GM19023 (cell line): Measurements from ENCODE around the gene DNAJC1.
A peak's percentile ranks its signal among the peaks of the same experiment; 100 is the strongest.

ENCODE experiments used
- ATAC-seq: cut with Tn5 transposase; IDR thresholded peaks from one replicate; pipeline ENCODE4 v1.9.1; 2021; ENCODE audit warnings: mild to moderate bottlenecking, moderate library complexity; ENCODE audit not compliant: unreplicated experiment

The DNAJC1 gene

DNA sequence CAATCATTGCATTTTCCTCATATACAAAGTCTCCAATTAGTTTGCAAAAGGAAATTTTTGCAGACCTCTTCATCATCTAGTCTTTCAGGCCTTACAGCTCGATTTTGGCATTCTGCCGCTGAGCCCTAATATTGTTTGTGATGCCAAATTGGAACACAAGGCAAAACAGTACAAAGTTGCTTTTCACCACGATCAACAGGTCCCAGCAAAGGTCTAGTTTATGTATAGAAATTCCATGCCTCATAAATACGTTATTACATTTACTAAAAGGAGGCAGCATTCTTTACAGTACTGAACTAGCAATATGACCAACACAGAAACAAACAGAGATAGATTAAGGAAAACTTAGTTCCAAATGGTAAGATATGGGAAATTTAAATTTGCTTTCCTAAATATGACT is 7.0 kb upstream of the DNAJC1 start:
- no peak for ATAC-seq

DNA sequence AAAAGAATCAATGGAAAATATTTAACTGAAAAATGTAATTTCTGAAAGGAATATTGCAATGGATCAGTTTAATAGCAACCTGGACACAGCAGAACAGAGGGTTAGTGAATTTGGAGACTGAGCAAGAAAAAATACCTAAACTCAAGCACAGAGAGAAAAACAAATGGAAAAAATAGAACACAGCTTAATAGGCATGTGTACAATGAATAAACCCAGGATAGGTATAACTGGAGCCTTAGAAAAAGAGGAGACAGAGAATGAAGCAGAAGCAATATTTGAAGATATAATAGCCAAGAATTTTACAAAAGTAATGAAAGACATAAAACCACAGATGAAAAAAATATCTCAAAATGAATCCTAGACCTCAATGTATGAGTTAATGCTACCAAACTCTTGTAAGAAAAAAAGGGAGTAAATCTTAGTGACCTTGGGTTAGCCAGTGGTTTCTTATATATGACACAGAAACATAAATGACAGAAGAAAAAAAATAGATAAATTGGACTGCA is 2.9 kb upstream of the DNAJC1 start:
- no peak for ATAC-seq

DNA sequence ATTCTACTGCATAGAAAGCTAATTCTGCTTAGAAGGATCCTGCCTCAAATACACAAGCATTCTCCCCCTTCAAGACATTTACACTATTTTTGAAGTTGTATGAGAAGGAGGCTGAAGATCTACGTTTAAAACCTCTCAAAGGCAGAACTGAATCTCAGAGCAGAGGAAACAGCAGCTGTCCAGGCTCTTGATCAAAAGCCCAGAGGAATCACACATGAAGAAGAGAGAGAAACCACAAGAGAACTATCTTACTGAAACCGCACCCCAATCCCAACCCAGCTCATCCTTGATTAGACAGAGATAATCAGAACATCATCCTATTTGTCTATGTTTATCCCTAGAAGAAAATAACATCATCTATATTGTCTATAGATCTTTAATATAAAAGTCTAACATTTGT is 2.2 kb upstream of the DNAJC1 start:
- ATAC-seq, result no peak

DNA sequence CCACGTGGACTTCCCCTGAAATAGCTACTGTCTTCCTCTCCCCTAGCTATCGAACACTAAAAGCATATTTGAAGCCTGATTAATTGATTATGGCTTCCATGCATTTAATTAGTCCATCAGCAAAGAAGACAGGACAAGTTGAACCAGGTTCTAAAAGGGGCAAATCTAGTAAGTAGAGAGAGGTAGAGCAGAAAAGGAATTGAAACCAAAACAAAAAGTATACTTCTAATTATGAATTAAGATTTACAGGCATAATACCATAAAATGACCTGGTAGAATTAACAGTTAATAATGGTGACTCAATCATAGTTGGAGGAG is 393 bp upstream of the DNAJC1 start:
- no peak for ATAC-seq

DNA sequence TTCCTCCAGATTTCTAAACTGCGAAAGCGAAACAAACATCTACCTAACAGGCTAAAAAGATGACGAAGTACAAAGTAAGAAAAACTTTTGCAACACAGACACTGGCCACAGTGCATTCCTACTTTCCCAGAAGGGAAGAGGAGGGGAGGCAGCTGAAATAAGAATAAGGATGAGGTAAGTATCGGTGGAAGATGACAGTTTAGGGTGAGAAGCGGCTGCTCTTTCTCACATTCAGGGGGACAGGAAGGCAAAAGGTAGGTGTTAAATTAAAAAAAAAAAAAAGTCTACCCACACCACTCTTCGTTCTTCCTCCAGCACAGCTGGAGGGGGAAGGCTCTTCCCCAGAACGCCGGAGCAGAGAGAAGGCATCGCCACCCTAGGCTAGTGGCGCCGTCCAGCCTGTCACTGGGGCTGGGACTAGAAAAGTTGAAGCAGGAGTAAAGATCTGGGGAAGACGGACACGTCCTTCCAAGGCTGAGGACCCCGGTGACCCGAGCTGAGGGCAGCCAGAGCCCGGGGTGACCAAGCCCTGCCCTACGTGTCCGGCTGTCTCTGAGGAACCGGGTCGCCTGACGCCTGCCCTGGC is 846 bp downstream of the DNAJC1 start:
- peak; percentile 21 for ATAC-seq

DNA sequence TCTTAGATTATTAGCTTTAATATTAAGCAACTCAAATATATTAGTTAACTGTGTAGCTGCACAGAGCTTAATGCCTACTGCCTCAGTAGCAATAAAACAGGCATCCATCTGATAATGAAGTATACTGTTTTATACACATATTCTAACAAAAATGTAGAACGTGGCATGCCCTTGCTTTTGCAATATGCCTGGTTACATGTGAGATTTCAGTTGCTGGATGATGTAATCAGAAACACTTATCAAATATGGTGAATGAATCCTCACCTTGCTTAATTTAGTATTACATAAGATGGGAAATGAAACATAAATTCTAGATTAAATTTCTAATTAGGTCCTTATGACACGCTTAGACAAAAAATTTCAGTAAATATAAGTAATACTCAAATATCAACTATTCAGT is 8.0 kb downstream of the DNAJC1 start:
- no peak for ATAC-seq

DNA sequence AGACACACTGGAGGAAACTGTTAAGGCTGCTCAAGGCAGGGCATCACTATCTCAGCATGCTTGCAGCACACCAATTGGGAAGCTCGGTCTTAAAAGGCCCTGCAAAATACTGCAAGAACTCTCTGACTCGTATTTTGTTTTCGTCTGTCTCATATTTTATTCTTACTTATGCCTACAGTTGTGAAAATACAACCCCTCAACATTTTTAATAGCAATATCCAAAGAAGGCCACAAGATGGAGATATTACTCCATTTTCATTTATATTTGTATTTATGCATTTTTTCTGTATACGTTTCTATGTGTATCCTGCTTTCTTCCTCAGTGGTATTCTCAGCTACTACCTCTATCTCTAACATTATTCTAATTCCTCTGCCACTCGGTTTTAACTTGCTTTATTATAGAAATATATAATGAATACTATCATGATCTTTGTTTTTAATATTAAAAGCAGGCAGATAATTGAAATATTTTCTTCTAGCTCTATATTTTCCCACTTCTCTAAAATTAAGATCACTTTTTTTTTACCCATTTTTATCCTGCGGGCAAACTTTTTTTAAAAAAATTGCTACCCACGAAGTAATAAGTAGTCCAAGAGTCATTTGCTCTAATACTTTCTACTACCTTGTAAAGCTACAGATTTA is 10.0 kb downstream of the DNAJC1 start:
- no peak for ATAC-seq

DNA sequence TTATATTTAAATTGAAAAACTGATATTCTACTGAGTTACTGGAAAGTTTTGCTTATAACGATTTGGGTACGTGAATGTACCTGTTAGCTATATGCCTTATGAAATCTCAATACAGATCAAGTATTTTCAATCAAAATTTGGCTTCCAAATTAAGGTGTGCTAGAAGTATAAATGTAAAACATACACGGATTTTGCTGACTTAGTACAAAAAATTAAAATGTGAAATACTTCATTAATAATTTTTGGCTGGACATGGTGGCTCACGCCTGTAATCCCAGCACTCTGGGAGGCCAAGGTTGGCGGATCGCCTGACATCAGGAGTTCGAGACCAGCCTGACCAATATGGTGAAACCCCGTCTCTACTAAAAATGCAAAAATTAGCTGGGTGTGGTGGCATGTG is 11.7 kb downstream of the DNAJC1 start:
- ATAC-seq, result no peak

DNA sequence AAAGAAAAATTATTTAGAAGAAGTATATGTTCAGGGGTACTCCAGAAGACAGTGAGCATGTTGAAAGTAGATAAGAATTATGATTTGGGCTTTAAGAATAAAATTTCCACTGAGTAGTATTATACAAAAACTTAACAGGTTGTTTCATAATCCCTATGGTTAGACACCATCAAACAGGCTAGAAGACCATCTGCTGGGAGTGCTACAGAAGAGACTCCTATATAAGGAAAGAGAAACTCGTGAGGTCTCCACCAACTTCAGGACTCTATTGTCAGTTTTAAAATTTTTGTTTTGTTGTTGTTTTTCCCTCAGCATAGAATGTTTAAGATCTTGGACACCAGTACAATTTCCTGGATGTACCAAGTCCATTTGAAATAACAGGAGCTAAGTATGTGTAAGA is 13.1 kb downstream of the DNAJC1 start:
- ATAC-seq, result no peak

DNA sequence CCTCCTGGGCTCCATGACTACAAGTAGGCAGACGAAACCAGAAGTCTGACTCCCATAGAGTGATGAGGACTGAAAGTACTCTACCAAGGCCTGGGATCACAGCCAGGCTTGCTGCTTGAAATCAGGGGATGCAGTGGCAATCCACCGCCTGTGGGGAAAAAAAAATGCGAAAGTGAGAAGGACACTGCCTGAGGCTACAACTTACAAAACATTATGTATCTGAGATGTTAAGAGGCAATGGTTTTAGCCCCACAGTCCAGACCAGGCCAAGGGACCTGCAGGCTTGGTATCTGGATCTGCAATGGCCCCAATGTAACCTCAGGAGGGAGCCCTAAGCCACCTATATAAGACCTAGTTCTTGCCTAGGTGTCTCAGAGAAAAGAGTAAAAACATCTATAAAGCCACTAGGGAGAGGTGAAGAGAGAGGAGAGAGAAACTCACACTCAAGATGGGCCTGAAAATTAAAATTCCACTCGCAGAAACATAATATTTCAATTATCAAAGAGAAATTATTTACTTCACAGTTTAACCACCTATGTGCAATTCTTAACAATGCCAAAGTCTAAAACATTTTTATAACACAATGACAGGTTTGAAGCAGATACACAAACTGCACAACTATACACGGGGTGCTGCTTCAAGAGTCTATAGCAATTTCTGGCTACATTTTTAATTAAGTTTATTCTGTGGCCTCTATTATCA is 13.9 kb downstream of the DNAJC1 start:
- ATAC-seq, result peak; percentile 92

DNA sequence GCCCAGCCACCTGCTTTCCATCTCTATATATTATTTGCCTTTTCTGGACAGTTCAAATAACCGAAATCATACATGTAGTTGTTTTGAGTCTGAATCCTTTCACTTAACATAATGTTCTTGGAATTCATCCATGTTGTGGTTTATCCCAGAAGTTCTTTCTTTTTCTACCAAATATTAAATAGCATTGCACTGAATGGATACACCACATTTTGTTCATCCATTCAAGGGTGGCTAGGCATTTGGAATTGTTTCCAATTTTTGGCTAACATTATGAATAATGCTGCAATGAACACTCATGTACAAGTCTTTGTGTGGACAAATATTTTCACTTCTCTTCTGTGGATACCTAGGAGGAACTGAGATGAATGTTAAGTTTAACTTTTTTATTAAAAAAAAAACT is 18.0 kb downstream of the DNAJC1 start:
- ATAC-seq, result no peak

DNA sequence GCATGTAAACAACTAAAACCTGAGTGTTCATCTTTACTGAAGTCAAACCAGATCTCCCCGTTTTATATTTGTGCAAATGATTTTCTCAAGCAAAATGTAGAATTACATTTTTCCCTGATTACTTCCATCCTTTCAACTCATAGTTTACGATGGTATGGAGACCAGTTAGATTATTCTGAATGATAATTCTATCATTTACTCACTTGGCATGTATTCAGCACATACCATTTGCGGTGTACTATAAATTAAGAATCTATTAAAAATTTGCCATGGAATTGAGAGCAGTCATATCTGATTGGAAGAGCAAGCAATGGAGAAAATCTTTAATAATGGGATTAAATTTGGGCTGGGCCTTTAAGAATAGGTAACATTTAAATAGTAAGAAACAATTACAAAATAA is 22.4 kb downstream of the DNAJC1 start:
- no peak for ATAC-seq

DNA sequence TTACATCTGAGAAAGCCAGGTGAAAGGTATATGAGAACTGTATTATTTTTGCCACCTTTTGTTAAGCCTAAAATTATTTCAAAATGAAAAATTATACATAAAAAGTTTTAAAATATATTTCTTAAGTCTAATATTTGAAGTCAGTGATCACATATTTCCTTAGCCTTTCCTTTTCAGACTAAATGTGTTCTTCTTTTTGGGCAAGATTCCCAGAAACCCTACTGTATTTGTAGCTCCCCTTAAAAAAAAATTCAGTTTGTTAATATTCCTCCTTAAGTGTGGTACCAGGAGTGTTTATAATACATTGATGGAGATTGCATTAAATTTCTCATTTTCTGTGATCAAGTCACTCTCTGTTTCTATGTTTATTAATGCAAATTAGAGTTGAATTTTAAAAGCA is 22.8 kb downstream of the DNAJC1 start:
- no peak for ATAC-seq

DNA sequence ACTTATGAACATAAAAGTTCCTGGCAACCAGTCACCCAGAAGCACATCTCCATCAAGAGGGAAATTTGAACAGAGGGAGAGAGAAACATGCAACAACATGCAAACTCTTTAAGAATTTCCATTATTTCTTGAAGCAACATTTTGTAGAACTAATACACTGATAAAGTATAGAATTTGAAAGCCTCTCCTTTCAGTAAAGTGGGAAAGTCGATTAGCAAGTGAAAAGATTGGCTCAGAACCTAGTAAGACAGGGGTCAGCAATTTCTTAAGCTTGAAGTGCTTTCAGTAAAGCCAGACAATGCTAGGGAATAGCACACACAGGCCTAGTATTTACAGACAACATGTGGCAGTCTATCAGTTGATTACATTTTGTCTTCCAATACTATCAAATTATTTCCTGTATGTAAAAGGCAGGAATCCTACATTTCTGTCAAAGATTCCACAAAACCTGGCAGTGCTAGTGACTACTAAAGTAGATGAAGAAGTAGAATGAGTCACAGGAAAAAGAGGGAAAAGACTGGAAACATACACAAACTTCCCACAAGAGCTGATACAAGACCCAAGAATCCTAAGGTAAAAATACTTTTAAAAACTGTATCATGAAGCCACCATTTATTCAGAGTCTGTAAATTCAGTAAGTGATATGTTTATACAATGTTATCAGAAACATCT is 25.2 kb downstream of the DNAJC1 start:
- ATAC-seq, result no peak

DNA sequence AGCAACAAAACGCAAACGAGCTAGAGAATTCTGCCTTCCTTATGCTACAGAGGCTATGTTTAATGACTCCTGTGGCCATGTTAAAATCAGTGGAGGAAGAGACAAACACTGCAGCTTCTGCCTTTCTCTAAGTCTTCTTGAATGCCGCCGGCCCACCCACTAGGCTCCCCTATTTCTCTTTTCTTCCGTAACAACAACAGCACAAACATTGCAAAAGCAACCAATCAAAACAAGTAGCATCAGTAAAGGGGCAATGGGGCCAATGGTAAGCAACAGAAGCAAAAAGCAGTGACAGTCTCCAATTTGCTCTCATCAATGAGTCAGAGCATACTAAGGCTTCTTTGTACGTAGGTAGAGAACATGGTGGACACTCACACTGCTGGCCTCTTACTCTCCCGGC is 26.8 kb downstream of the DNAJC1 start:
- no peak for ATAC-seq

DNA sequence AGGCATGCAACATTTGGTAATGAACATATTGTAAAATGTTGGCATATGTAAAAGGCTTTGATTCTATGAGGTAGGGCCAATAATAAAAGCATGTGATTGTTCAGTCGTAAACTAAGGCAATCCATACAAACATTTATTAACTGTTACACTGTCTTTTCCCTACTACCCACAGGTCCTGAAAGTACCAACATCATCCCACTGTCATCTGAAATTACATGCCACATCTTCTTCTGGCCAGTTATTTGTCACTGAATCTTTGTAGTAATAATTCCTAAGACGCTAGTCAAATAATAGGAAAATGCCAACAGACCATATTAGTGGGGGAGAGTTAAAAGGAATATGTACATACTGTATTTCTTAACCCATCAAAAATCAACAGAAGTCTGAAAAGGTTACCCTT is 27.2 kb downstream of the DNAJC1 start:
- ATAC-seq, result no peak

DNA sequence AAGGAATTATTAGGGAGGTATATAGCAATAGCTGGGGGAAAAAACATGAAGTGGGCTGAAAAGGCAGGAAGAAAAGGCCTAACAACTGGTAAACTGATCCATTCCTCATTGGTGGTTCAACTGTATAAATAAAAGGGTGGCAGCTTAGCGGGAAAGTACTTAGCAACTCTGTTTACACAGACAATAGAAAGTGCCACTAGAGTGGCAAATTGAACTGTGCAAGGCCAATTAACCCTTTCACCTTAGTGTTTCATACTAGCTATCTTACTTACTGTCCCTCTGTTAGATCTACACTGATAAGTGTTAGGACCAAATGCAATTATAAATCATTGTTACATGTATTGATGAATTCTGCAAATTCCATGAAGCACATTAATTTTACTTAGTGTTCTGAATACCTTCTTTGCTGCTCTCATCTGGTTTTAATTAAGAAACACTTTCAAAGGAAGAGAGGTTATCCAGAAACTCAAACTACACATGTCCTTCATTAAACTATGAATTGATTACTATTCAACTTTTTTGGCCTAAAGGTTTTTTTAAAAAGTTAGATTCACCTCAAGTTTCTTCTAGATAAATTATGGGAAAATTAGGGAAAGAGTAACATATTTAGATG is 28.0 kb downstream of the DNAJC1 start:
- ATAC-seq, result no peak

DNA sequence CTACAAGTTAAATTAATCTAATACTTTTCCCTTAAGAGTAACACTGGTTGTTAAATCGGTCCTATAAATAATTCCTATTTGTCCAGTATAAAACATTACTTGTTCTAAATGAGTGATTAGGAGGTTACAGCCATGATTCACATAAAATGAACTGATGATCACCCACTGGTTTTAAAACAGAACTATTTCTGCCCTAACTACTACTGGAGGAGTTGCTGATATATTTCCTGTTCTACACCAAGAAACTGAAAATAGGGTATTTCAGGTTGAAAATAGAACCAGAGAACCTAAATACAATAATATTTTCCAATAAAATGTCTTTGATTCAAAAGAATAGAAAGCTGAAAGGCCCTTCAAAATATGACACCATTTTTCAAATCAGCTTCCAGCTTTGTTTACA is 30.9 kb downstream of the DNAJC1 start:
- ATAC-seq, result no peak

DNA sequence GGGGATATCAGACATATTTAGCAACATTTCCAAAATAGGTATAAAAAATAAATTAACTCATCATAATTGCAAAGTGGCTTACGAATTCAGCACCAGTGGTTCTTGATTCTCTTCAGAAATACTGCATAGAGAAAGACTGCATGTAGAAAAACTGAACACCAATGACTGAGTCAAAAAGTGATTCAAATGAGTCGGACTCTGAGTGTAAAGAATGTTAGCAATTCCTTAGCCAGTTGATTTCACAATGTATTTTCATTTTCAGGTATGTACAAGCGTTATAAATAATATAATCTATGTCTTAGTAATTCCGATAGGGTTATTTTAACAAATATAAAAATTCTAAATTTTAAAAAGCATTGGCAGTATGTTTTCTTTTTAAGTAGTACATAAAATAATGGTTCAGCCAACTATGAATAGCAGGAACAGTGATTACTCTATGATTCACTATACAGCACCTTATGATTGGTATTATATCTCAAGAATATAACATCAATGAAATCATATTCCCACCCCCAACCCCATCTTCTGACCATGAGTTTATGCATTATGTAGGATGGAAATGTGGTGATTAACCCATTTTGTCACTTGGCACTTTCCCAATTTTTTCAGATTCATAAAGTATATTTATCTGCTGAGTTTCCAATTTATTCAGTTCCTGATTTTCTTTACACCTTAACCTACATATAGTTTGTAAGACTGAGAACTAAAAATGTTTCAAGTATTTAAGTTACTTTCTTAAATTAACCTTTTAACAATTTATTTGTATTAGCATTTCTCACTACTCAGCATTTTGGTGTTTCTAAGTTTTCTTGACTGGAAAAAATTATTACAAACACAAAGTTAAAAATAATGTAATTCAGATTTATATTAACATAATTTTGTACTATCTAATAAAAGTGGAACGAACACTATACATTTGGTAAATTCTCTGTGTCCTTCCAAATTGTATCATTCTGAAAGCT is 33.9 kb downstream of the DNAJC1 start:
- no peak for ATAC-seq

DNA sequence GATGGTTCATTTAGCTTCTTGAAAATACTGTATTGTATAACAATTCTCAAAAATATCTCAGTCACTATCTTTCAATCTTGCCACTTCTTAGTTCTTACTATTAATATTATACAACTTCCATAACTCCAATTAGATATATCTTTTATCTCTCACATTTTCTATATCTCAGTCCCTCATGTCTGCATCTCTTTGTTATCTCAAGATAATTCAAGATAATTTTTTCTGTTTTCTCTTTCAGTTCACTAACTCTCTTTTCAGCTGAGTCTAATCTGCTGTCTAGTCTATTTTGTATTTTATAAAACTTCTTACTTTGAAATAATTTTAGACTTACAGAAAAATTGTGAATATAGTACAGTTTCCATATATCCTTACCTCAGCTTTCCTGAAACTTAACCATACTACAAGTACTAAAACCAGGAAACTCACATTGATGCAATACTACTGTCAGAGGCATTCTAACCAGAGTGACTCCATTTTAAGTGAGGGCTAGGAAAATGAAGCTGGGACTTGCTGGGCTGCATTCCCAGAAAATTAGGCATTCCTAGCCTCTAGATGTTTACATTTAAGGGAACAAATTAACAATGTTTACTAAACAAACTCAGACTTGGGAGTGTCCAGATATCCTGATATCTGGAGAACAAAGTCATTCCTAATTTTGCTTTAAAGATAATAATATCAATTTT is 38.4 kb downstream of the DNAJC1 start:
- ATAC-seq, result no peak
